ENCODE measurements around the gene CHN2.

CHN2 gene

DNA sequence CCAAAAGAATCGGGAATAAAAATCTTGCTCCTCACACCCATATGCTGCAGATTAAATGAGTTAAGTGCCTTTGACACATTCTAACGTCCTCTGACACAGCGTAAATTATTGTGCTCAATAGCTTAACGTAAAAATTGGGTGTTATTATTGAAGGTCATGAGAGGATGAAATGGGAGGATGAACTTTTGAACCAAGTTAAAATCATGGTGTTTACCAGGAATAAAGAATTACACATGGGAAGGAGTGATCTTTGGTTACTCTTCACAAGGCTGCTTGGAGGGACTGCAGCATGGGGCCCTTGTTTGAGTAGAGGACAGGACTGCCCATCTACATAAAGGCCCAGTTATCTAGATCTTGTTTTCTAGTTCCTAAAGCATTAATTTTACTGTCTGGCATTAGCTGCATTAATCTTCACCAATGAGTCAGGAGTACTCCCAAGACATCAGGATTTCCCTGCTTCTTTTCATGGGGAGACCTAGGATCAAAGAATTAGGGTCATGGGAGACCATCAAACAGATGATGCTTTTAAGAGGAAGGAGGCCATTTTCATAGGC lies 284.2 kb downstream of the CHN2 start:
- no peak for DNase-seq

DNA sequence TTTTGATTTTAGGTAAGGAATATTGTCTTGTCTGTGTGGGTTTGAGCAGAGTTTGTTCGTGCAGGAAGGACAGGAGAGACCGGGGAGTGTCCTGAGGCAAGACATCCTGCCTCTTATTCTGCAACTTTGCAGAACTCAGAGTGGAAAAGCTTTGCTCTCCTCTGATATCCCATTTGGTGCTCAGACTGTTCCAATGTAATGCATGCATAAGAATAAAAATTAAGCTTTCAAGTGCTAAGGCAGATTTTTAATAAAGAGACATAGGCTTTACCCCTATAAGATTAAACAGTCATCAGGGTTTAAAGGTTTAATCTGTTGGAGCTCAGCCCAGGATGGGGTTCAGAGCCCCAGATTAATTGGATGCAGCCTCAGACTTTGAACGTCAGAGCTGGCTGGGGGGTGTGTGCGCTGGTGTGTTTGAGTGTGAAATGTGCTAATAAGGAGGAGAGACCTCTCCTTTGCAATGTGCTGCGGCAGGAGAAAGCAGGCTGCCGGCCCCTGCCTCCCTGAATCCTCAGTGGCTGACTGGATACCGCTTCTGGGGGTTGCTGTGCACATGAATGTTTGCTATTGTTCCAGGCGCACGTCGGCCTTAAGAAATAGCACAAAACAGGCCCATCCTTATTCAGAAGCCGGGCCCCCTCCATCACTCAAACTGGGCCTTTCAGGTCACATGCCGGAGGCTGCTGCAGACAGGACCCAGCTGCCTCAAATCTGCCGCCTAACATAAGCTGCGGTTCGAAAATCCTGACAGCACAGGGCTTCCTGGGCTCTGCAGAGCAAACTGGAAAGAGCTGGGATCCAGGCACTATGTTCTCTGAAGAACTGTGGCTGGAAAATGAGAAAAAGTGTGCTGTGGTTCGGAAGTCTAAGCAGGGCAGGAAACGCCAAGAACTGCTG lies 285.0 kb downstream of the CHN2 start:
- DNase-seq = no peak

DNA sequence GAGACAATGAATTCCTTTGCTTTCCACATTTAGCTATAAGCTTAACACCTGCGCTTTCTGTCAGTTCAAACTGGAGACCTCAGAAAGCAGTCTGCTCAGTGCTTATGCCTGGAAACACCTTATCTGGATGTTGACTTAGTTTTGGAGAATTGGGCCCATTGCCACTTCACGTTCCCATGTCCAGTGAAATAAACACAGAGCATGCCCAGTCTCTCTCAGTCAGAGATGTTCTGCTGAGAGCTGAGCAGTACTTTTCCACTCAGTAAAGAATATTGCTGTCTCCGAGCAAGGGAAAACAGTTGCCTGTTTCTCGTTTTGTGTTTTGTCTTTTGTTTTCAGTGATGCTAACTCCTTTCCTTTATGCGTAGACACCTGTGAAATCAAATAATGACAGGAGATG lies 285.9 kb downstream of the CHN2 start:
- DNase-seq = no peak

- DNase-seq = no peak
These were observed 286.5 kb downstream of the CHN2 start for GRCh38 chr7:29480934-29481651.

DNA sequence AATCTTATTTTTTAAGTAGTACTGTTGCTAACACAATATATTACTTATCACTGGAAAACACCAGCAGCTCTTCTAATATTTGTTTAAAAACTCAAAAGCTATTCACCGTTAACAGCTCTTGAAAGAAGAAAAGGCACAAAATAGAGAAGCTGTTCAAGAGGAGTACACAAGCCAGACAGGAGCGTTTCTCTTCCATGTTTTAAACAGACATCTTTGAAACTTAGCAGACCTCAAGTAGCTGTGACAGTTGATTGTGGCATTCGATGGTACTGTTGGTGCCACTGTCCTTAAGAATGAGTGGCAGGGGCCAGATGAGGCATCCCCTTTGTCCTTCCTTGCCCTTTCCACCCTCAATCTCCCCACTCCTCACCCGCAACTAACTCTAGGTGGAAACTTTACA lies 287.5 kb downstream of the CHN2 start:
- no peak for DNase-seq

- no peak for DNase-seq
These were observed 288.9 kb downstream of the CHN2 start for GRCh38 chr7:29483219-29484104.

DNA sequence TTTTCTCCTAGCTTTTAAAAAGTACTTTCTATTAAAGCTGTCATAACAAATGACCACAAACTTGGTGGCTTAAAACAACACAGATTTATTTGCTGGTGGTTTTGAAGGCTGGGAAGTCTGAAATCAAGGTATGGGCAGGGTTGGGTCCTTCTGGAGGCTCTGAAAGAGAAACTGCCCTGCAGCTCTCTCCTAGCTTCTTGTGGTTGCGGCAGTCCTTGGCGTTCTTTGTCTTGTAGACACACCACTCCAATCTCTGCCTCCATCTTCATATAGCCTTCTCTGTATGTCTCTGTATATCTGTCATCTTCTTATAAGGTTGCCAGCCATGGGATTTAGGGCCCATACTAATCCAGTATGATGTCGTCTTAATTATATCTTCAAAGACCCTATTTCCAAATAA lies 289.7 kb downstream of the CHN2 start:
- no peak for DNase-seq

- DNase-seq = peak in 1 of 2 donors; percentile 22
These were observed 291.0 kb downstream of the CHN2 start for GRCh38 chr7:29485339-29486190.

GRCh38 chr7:29486191-29486700 lies 291.7 kb downstream of the CHN2 start:
- no peak for DNase-seq

DNA sequence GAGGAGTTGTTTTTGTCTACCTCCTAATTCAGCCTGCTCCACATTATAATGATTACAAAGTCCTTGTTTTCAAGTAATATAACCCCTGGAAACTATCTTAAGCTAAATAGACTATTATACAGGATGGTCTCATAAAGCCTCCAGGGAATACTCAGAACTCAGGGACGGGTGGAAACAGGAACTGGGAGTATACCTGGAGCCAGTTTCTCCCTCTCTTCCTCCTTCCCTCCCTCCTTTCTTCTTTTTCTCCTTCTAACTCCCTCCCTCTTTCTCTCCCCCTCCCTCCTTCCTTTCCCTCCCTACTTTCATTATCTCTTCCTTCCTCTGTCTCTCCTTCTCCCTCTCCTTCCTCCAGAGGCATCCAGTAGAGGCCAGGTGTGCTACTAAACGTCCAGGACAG lies 292.8 kb downstream of the CHN2 start:
- no peak for DNase-seq

DNA sequence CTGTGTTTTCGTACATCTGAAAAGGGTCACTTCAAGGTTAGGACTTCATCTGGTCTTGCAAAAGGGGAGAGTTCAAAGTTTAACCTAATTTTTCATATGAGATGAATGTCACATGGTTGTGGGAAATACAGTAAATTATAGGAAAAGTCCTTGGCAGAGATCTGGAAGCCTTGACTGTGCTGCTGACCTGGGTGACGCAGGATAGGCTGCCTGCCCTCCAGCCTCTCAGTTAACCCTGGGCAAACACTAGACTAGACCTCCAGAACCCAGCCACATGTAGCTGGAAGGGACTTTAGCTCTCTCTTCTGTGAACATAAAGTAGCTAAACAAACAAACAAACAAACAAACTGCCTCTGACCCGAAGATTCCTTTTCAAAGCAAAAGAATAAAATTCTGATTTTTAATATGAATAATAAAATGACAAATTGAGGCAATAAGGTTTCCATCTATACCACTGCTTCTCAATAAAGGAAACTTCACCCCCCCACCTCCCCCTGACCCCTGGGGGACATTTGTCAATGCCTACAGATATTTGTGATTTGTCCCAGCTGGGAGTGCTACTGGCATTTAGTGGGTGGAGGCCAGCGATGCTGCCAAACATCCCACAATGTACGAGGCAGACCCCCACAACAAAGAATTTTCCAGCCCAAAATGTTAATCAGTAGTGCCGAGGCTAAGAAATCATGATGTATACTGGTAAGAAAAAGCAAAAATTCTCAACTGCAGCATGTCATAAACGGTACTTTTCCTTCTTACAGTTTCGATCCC lies 293.8 kb downstream of the CHN2 start:
- no peak for DNase-seq

DNA sequence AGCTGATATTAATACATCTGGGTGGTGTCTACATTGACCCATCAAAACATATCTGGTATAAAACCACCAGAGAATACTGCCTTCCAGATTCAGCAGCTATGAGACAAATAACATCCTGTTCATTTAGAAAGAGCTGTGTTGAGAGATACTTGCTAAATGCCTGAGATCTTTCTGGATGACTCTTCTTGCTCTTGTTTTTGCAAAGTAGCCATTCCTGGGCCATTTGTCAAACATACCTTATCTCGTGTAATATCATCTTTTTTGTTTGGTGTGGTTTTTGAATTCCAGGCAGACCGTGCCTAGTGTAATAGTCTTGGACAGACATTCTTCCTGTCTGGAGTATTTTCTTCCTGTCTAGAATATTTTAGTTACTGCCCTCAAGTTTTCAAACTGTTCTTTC lies 294.4 kb downstream of the CHN2 start:
- DNase-seq = no peak

DNA sequence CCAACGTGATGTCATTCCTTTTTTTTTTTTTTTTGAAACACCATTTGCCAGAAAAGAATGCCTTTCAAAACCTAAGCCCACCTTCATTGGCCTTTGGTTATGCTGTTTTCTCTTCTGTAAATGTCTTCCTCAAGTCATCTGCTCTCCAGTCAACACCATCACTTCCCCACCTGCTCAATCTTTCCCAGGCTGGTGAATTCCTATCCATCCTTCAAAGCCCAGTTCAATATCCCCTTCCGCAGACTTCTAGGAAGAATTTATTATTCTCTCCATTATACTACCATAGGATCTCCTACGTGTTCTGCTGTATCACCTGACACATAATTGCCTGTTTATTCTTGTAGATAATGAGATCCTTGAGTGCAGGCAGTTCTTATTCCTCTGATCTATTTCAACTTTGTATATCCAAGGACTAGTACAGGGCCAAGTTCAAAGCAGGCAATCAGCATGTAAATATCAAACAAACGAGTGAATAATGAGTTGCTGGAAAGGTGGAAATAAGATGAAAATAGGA lies 295.6 kb downstream of the CHN2 start:
- no peak for DNase-seq

DNA sequence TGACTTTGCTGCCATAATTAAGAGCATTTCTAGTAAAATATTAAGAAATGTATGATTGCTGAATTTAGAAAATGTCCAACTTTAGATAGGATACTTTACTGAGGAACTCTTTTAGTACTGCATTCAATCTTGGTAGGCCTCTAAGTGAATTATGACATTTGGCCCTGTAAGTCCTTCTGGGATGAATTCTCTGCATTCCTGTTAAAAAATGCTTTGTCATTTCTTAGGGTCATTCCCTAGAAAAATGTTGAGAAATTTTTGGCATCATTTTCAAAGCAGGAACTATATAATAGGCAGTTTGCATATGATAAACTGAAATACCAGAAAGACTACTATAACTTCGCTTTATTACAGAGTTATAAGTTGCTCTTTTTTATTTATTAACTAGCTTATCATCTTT lies 299.8 kb downstream of the CHN2 start:
- no peak for DNase-seq

DNA sequence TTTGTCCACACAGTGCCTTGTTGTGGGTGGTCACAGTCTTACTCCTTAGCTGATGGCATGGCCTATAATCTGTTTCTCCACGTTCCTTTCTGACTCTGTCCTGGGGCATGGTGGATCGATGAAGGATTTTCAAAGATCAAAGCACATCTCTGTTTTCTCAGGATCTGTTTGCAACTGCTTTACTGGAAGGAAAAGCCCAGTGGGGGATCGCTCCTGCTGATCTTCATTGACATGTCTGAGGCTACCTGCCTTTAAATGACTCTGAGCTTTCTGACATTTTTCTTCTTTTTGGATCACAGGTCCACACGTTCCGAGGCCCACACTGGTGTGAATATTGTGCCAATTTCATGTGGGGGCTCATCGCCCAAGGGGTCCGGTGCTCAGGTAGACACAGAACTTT lies 301.1 kb downstream of the CHN2 start:
- DNase-seq = no peak

GRCh38 chr7:29496355-29497020 lies 301.9 kb downstream of the CHN2 start:
- DNase-seq = no peak

- DNase-seq = no peak
These were observed 305.4 kb downstream of the CHN2 start for GRCh38 chr7:29499932-29500331.

DNA sequence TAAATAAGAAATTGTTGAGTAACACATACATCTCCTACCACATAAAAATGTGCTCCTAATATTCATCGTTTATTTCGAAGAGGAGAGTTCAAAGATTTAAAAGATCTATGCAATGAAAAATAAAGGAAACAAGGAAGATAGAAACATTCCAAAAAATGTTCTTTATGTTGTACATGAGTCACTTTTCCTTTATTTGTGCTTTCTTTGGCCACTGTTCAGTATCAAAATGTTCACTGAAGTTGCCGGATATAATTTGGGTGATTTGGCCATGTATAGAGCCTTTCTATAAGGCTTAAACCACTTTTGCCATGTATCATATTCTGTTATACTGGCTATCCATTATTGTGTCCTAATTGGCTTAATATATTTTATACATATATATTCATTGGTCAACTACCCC lies 306.1 kb downstream of the CHN2 start:
- DNase-seq = no peak

- DNase-seq = no peak
These were observed 307.6 kb downstream of the CHN2 start for GRCh38 chr7:29502133-29502532.

DNA sequence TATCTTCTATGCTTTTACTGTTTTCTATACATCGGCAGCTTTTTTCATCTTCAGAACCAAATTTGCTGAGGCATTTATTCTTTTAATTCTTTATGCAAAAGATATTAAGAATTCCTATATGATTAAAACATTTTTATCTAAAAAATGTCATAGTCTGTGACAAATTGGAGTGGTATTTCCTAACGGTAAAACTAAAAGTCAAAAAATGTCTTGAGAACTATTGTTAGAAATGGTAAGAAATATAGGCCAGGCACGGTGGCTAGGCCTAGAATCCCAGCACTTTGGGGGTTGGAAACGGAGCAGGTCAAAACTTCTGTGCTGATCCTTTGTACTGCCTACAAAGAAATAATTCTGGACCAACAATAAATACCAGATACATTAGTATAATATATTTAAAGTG lies 311.4 kb downstream of the CHN2 start:
- no peak for DNase-seq

Measured in inflammatory macrophage (primary cell).